ENCODE results near the gene LY6G5B. TPM values are rescaled to one million over a fixed set of nuclear protein-coding genes. Genes with fewer than 3 reads are reported as not detected.

LY6G5B gene
- total RNA-seq, 2 donors from 2014 or later = 13.9 to 17.0 TPM

GRCh38 chr6:31634969-31635575, 34.7 kb upstream of the LY6G5B start:
- H3K9me3 ChIP-seq (ENCODE audit: control insufficient read depth, low read length) = no peaks in the 10 kb centered on the region
- DNase-seq = no peak
- H3K9ac ChIP-seq (ENCODE audit: extremely low read depth, low read length, poor library complexity, severe bottlenecking) = no peak overlapping the region
- WGBS, 2 experiments (ENCODE audit: insufficient coverage in 1 of 2, insufficient read length in 1 of 2) = 90 to 91% methylated on average over 10 to 11 of the region's 11 CpGs
- Mint-ChIP-seq H3K27me3 (ENCODE audit: insufficient read depth) (no peaks in the 10 kb centered on the region), H3K27ac (no peak overlapping the region), H3K4me3 (no peak overlapping the region), H3K4me1 (no peaks in the 10 kb centered on the region), H3K9me3 (no peaks in the 10 kb centered on the region), H3K36me3 (ENCODE audit: low read depth) (peaks cover 83% of the 10 kb centered on the region)
- H3K4me3 ChIP-seq (ENCODE audit: low read length) = no peak overlapping the region
- TF ChIP-seq, protein P1, sequence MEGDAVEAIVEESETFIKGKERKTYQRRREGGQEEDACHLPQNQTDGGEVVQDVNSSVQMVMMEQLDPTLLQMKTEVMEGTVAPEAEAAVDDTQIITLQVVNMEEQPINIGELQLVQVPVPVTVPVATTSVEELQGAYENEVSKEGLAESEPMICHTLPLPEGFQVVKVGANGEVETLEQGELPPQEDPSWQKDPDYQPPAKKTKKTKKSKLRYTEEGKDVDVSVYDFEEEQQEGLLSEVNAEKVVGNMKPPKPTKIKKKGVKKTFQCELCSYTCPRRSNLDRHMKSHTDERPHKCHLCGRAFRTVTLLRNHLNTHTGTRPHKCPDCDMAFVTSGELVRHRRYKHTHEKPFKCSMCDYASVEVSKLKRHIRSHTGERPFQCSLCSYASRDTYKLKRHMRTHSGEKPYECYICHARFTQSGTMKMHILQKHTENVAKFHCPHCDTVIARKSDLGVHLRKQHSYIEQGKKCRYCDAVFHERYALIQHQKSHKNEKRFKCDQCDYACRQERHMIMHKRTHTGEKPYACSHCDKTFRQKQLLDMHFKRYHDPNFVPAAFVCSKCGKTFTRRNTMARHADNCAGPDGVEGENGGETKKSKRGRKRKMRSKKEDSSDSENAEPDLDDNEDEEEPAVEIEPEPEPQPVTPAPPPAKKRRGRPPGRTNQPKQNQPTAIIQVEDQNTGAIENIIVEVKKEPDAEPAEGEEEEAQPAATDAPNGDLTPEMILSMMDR (conservative IDR thresholded peaks at IDR 0.05) = peak; percentile 1
- no peak overlapping the region for H3K27ac ChIP-seq (ENCODE audit: low read depth, low read length)
- H3K4me1 ChIP-seq (ENCODE audit: control insufficient read depth, insufficient read depth, low read length) = no peaks in the 10 kb centered on the region
- H3K36me3 ChIP-seq (ENCODE audit: control insufficient read depth, insufficient read depth, low read length) = peaks cover 93% of the 10 kb centered on the region
- no peaks in the 10 kb centered on the region for H3K27me3 ChIP-seq (ENCODE audit: control insufficient read depth, insufficient read depth, low read length, poor library complexity, severe bottlenecking)

GRCh38 chr6:31636698-31637596, 32.8 kb upstream of the LY6G5B start:
- DNase-seq = no peak
- Mint-ChIP-seq H3K27me3 (ENCODE audit: insufficient read depth) (no peaks in the 10 kb centered on the region), H3K27ac (peak overlapping the region; percentile 59), H3K4me3 (no peak overlapping the region), H3K9me3 (no peaks in the 10 kb centered on the region), H3K36me3 (ENCODE audit: low read depth) (peaks cover 85% of the 10 kb centered on the region), H3K4me1 (no peaks in the 10 kb centered on the region)
- H3K27ac ChIP-seq (ENCODE audit: low read depth, low read length) = no peak overlapping the region
- H3K4me3 ChIP-seq (ENCODE audit: low read length) = no peak overlapping the region
- no peaks in the 10 kb centered on the region for H3K4me1 ChIP-seq (ENCODE audit: control insufficient read depth, insufficient read depth, low read length)
- 93% methylated on average over 17 to 26 of the region's 27 CpGs for WGBS, 2 experiments (ENCODE audit: insufficient coverage in 1 of 2, insufficient read length in 1 of 2)
- no peaks in the 10 kb centered on the region for H3K27me3 ChIP-seq (ENCODE audit: control insufficient read depth, insufficient read depth, low read length, poor library complexity, severe bottlenecking)
- no peak overlapping the region for H3K9ac ChIP-seq (ENCODE audit: extremely low read depth, low read length, poor library complexity, severe bottlenecking)
- peaks cover 98% of the 10 kb centered on the region for H3K36me3 ChIP-seq (ENCODE audit: control insufficient read depth, insufficient read depth, low read length)
- TF ChIP-seq, protein P1 (conservative IDR thresholded peaks at IDR 0.05) = no peak
- H3K9me3 ChIP-seq (ENCODE audit: control insufficient read depth, low read length) = no peaks in the 10 kb centered on the region

GRCh38 chr6:31639043-31639442, 30.7 kb upstream of the LY6G5B start:
- Mint-ChIP-seq H3K4me3 (no peak overlapping the region), H3K36me3 (ENCODE audit: low read depth) (peaks cover 80% of the 10 kb centered on the region)
- no peak overlapping the region for H3K27ac ChIP-seq (ENCODE audit: low read depth, low read length)

More at GRCh38 chr6:31639043-31639442, 30.7 kb upstream of the LY6G5B start:
- Histone ChIP-seq H3K27me3 (ENCODE audit: control insufficient read depth, insufficient read depth, low read length, poor library complexity, severe bottlenecking) (no peaks in the 10 kb centered on the region), H3K4me1 (ENCODE audit: control insufficient read depth, insufficient read depth, low read length) (no peaks in the 10 kb centered on the region), H3K36me3 (ENCODE audit: control insufficient read depth, insufficient read depth, low read length) (peaks cover 96% of the 10 kb centered on the region), H3K4me3 (ENCODE audit: low read length) (no peak overlapping the region), H3K9me3 (ENCODE audit: control insufficient read depth, low read length) (no peaks in the 10 kb centered on the region), H3K9ac (ENCODE audit: extremely low read depth, low read length, poor library complexity, severe bottlenecking) (no peak overlapping the region)
- H3K4me1 Mint-ChIP-seq = no peaks in the 10 kb centered on the region
- DNase-seq = no peak
- no peaks in the 10 kb centered on the region for H3K9me3 Mint-ChIP-seq
- TF ChIP-seq, protein P1 (conservative IDR thresholded peaks at IDR 0.05) = no peak
- 93% methylated on average over 7 to 9 of the region's 9 CpGs for WGBS, 2 experiments (ENCODE audit: insufficient coverage in 1 of 2, insufficient read length in 1 of 2)
- H3K27me3 Mint-ChIP-seq (ENCODE audit: insufficient read depth) = no peaks in the 10 kb centered on the region
- no peak overlapping the region for H3K27ac Mint-ChIP-seq

All from endodermal cell (in vitro differentiated cells).